ENCODE measurements around the gene TSPAN9. TPM values are rescaled to one million over a fixed set of nuclear protein-coding genes. Genes with fewer than 3 reads are reported as not detected.

The TSPAN9 gene
- total RNA-seq, 1 experiment from 2014 or later: 13.4 TPM

GRCh38 chr12:3326850-3327780, 249.9 kb downstream of the TSPAN9 start:
- ChIA-PET CTCF (interaction anchor here (0.9 to 1.0 kb wide), 2 partner anchors 11 to 195 kb away, joined by 3 to 4 read pairs; no protein-coding TSS in a partner anchor), POLR2A (no interaction called here)
- no peaks in the 10 kb centered on the region for H3K27me3 Mint-ChIP-seq (ENCODE audit: insufficient read depth, unreplicated experiment)
- intact Hi-C loops (cut with micrococcal nuclease): no loop called here
- H3K9me3 Mint-ChIP-seq (ENCODE audit: unreplicated experiment): no peaks in the 10 kb centered on the region
- TF ChIP-seq CTCF (IDR thresholded peaks at IDR 0.05; ENCODE audit: unreplicated experiment): no peak
- DNase-seq (ENCODE audit: unreplicated experiment): no peak
- H3K27ac Mint-ChIP-seq (ENCODE audit: low read depth, unreplicated experiment): no peak overlapping the region
- BruUV-seq (replicated peaks): no TSS peak
- no peaks in the 10 kb centered on the region for H3K36me3 Mint-ChIP-seq (ENCODE audit: insufficient read depth, unreplicated experiment)
- H3K4me1 Mint-ChIP-seq (ENCODE audit: insufficient read depth, unreplicated experiment): peaks cover 5% of the 10 kb centered on the region
- no peak overlapping the region for H3K4me3 Mint-ChIP-seq (ENCODE audit: unreplicated experiment)

- no peak for TF ChIP-seq CTCF (IDR thresholded peaks at IDR 0.05; ENCODE audit: unreplicated experiment)
- Mint-ChIP-seq H3K4me1 (ENCODE audit: insufficient read depth, unreplicated experiment) (peaks cover 5% of the 10 kb centered on the region), H3K4me3 (ENCODE audit: unreplicated experiment) (no peak overlapping the region), H3K36me3 (ENCODE audit: insufficient read depth, unreplicated experiment) (no peaks in the 10 kb centered on the region), H3K27me3 (ENCODE audit: insufficient read depth, unreplicated experiment) (no peaks in the 10 kb centered on the region), H3K27ac (ENCODE audit: low read depth, unreplicated experiment) (no peak overlapping the region), H3K9me3 (ENCODE audit: unreplicated experiment) (no peaks in the 10 kb centered on the region)
- BruUV-seq (replicated peaks): no TSS peak
- no peak for DNase-seq (ENCODE audit: unreplicated experiment)
- POLR2A ChIA-PET: interaction anchor here (0.6 kb wide), 1 partner anchor 94 kb away, joined by 3 read pairs; no protein-coding TSS in a partner anchor
- intact Hi-C loops (cut with micrococcal nuclease): no loop called here
- CTCF ChIA-PET: no interaction called here
Measured at GRCh38 chr12:3328081-3328480, 250.9 kb downstream of the TSPAN9 start.

GRCh38 chr12:3328571-3328970, 251.4 kb downstream of the TSPAN9 start:
- H3K27me3 Mint-ChIP-seq (ENCODE audit: insufficient read depth, unreplicated experiment): no peaks in the 10 kb centered on the region
- intact Hi-C loops (cut with micrococcal nuclease): no loop called here
- POLR2A ChIA-PET: interaction anchor here (0.6 kb wide), 1 partner anchor 94 kb away, joined by 3 read pairs; no protein-coding TSS in a partner anchor
- CTCF ChIA-PET: interaction anchor here (1.1 kb wide), 1 partner anchor 14 kb away, joined by 3 read pairs; no protein-coding TSS in a partner anchor
- BruUV-seq (replicated peaks): no TSS peak
- no peaks in the 10 kb centered on the region for H3K9me3 Mint-ChIP-seq (ENCODE audit: unreplicated experiment)
- TF ChIP-seq CTCF (IDR thresholded peaks at IDR 0.05; ENCODE audit: unreplicated experiment): no peak
- DNase-seq (ENCODE audit: unreplicated experiment): no peak
- H3K4me3 Mint-ChIP-seq (ENCODE audit: unreplicated experiment): no peak overlapping the region
- no peak overlapping the region for H3K27ac Mint-ChIP-seq (ENCODE audit: low read depth, unreplicated experiment)
- no peaks in the 10 kb centered on the region for H3K36me3 Mint-ChIP-seq (ENCODE audit: insufficient read depth, unreplicated experiment)
- H3K4me1 Mint-ChIP-seq (ENCODE audit: insufficient read depth, unreplicated experiment): peaks cover 5% of the 10 kb centered on the region

GRCh38 chr12:3329361-3329760, 252.2 kb downstream of the TSPAN9 start:
- no peak overlapping the region for H3K27ac Mint-ChIP-seq (ENCODE audit: low read depth, unreplicated experiment)
- ChIA-PET POLR2A (no interaction called here), CTCF (interaction anchor here (0.6 to 1.1 kb wide), 2 partner anchors 14 to 29 kb away, joined by 3 read pairs; no protein-coding TSS in a partner anchor)
- H3K27me3 Mint-ChIP-seq (ENCODE audit: insufficient read depth, unreplicated experiment): no peaks in the 10 kb centered on the region
- no peaks in the 10 kb centered on the region for H3K9me3 Mint-ChIP-seq (ENCODE audit: unreplicated experiment)
- H3K4me1 Mint-ChIP-seq (ENCODE audit: insufficient read depth, unreplicated experiment): peaks cover 5% of the 10 kb centered on the region
- no TSS peak for BruUV-seq (replicated peaks)
- H3K36me3 Mint-ChIP-seq (ENCODE audit: insufficient read depth, unreplicated experiment): no peaks in the 10 kb centered on the region
- no peak for TF ChIP-seq CTCF (IDR thresholded peaks at IDR 0.05; ENCODE audit: unreplicated experiment)
- DNase-seq (ENCODE audit: unreplicated experiment): no peak
- no peak overlapping the region for H3K4me3 Mint-ChIP-seq (ENCODE audit: unreplicated experiment)
- intact Hi-C loops (cut with micrococcal nuclease): no loop called here

All from MCF 10A (cell line).